GM23248 (cell line): Measurements from ENCODE around the gene KIF20B. TPM values are rescaled to one million over a fixed set of nuclear protein-coding genes. Genes with fewer than 3 reads are reported as not detected.

Experiments
- DNase-seq: peaks from one replicate; pipeline ENCODE4 v3.0.0-alpha.2; 2015
- H2AFZ ChIP-seq: fragments of 200-600 bp; sonication (generic); 2 replicates; pipeline ENCODE4 v1.6.1; 2016; ENCODE audit warnings: antibody characterized with exemption
- H3F3A ChIP-seq: fragments of 200-600 bp; sonication (generic); 2 replicates; pipeline ENCODE4 v1.6.1; 2016; ENCODE audit warnings: mild to moderate bottlenecking, antibody characterized with exemption, mixed run types; ENCODE audit not compliant: insufficient read depth
- H3K27ac ChIP-seq: fragments of 200-600 bp; sonication (generic); 2 replicates; pipeline ENCODE4 v1.5.1; 2016; ENCODE audit warnings: mild to moderate bottlenecking
- H3K27me3 ChIP-seq: fragments of 200-600 bp; sonication (generic); replicated peaks from 2 replicates; pipeline ENCODE4 v1.6.1; 2016; ENCODE audit warnings: mild to moderate bottlenecking; ENCODE audit not compliant: insufficient read depth
- H3K36me3 ChIP-seq: fragments of 200-600 bp; sonication (generic); 2 replicates; pipeline ENCODE4 v1.6.1; 2016; ENCODE audit warnings: low read depth, mild to moderate bottlenecking
- H3K4me1 ChIP-seq: fragments of 200-600 bp; sonication (generic); 2 replicates; pipeline ENCODE4 v1.6.1; 2016; ENCODE audit warnings: mild to moderate bottlenecking; ENCODE audit not compliant: insufficient read depth
- H3K4me2 ChIP-seq: fragments of 200-600 bp; sonication (generic); one replicate; pipeline ENCODE4 v1.6.1; 2016; ENCODE audit warnings: mild to moderate bottlenecking; ENCODE audit not compliant: unreplicated experiment
- H3K4me3 ChIP-seq: fragments of 200-600 bp; sonication (generic); 2 replicates; pipeline ENCODE4 v1.5.1; 2016; ENCODE audit warnings: mild to moderate bottlenecking
- H3K79me2 ChIP-seq: fragments of 200-600 bp; sonication (generic); 2 replicates; pipeline ENCODE4 v1.6.1; 2016; ENCODE audit warnings: mild to moderate bottlenecking; ENCODE audit not compliant: insufficient read depth
- H3K9ac ChIP-seq: fragments of 200-600 bp; sonication (generic); 2 replicates; pipeline ENCODE4 v1.6.1; 2016; ENCODE audit warnings: mild to moderate bottlenecking
- H3K9me2 ChIP-seq: fragments of 200-600 bp; sonication (generic); 2 replicates; pipeline ENCODE4 v1.6.1; 2016; ENCODE audit warnings: mixed run types, mild to moderate bottlenecking, moderate library complexity; ENCODE audit not compliant: insufficient read depth
- H3K9me3 ChIP-seq: fragments of 200-600 bp; sonication (generic); one replicate; pipeline ENCODE4 v1.6.1; 2017; ENCODE audit warnings: low read depth
- H4K20me1 ChIP-seq: fragments of 200-600 bp; sonication (generic); 2 replicates; pipeline ENCODE4 v1.6.0; 2016; ENCODE audit not compliant: insufficient read depth
- EZH2 ChIP-seq: fragments of 200-600 bp; sonication (generic); IDR thresholded peaks from 2 replicates; pipeline ENCODE4 v1.6.1; 2018; ENCODE audit warnings: antibody characterized with exemption, mild to moderate bottlenecking; ENCODE audit not compliant: insufficient read depth, poor library complexity, severe bottlenecking
- EZH2phosphoT487 ChIP-seq: fragments of 200-600 bp; sonication (generic); IDR thresholded peaks from 2 replicates; pipeline ENCODE4 v1.6.1; 2018; ENCODE audit warnings: antibody characterized with exemption, moderate library complexity, mild to moderate bottlenecking, low read depth; ENCODE audit not compliant: insufficient read depth
- WGBS, 2 experiments: methylation state at CpG; one replicate each; pipeline ENCODE4 v1.1.6; 2015 to 2017; ENCODE audit warnings: low lambda C conversion rate in 2 of 2, low coverage in 1 of 2; ENCODE audit errors: missing lambda C conversion rate in 2 of 2; 5-methylcytosine and 5-hydroxymethylcytosine counted together
- in situ Hi-C: fragments of 300-500 bp; cut with MboI; formaldehyde crosslinking; loops from 2 replicates; pipeline ENCODE4 v1.15.0; 2020
- polyA plus RNA-seq: library from polyadenylated mRNA; unstranded; fragments of >200 nt; fragmentation: Nextera tagmentation; extraction: Ambion mirVana; gene quantifications from 2 replicates; pipeline ENCODE4 v1.2.1, GENCODE V29; 2016
- total RNA-seq: library from RNA; depleted of rRNA; stranded (reverse); fragments of >200 nt; shearing (Covaris generic); gene quantifications from 2 replicates; pipeline ENCODE4 v1.2.3, GENCODE V29; 2014

KIF20B gene
- total and polyA plus RNA-seq, 2 experiments from 2014 or later: 8.9 to 17.1 TPM

- H4K20me1 ChIP-seq: no peaks in the 10 kb centered on the region
- H3K4me3 ChIP-seq: no peak overlapping the region
- no peak overlapping the region for H3K9ac ChIP-seq
- in situ Hi-C loops: no loop called here
- no peak overlapping the region for H3K27ac ChIP-seq
- no peaks in the 10 kb centered on the region for H3K9me2 ChIP-seq
- H3K4me2 ChIP-seq: no peak overlapping the region
- H3K9me3 ChIP-seq: no peaks in the 10 kb centered on the region
- no peaks in the 10 kb centered on the region for H3K36me3 ChIP-seq
- H2AFZ ChIP-seq: no peak overlapping the region
- no peaks in the 10 kb centered on the region for H3K4me1 ChIP-seq
- no peaks in the 10 kb centered on the region for H3K27me3 ChIP-seq
- no peak for DNase-seq
- no peaks in the 10 kb centered on the region for H3K79me2 ChIP-seq
- no peaks in the 10 kb centered on the region for H3F3A ChIP-seq
- TF ChIP-seq EZH2phosphoT487 (no peak), EZH2 (no peak)
Observed at GRCh38 chr10:89776665-89777064, 75.3 kb downstream of the KIF20B start.

DNA sequence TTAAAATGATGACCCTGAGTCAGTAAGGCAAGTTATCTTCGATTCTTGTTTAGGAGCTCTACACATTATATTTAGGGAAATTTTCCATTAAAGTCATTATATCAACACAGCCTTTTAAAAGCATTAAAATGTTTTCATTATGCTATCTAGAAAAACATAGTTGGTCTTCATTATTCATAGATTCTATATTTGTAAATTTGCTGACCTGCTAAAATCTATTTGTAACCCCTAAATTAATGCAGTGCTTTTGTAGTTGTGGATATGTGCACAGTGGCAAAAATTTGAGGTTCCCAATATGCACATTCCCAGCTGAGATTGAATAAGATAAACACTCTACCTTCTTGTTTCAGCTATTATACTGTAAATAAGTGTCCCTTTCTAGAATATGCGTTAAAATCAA is 81.1 kb downstream of the KIF20B start:
- Histone ChIP-seq H4K20me1 (no peaks in the 10 kb centered on the region), H3K27ac (no peak overlapping the region), H3K27me3 (no peaks in the 10 kb centered on the region), H3K9me3 (no peaks in the 10 kb centered on the region), H3K4me3 (no peak overlapping the region), H3F3A (0 out of 2 replicates have a peak, but pooled peaks cover 9% of the 10 kb centered on the region), H3K4me2 (no peak overlapping the region), H3K9ac (no peak overlapping the region), H3K36me3 (no peaks in the 10 kb centered on the region), H3K9me2 (no peaks in the 10 kb centered on the region), H3K79me2 (no peaks in the 10 kb centered on the region), H2AFZ (no peak overlapping the region), H3K4me1 (peaks cover 7% of the 10 kb centered on the region; the same call in 1 of the 2 replicates)
- 98 to 99% methylated on average over 2 of the region's 2 CpGs for WGBS, 2 experiments
- TF ChIP-seq EZH2: no peak
- TF ChIP-seq EZH2phosphoT487: no peak
- in situ Hi-C loops: no loop called here
- DNase-seq: no peak

DNA sequence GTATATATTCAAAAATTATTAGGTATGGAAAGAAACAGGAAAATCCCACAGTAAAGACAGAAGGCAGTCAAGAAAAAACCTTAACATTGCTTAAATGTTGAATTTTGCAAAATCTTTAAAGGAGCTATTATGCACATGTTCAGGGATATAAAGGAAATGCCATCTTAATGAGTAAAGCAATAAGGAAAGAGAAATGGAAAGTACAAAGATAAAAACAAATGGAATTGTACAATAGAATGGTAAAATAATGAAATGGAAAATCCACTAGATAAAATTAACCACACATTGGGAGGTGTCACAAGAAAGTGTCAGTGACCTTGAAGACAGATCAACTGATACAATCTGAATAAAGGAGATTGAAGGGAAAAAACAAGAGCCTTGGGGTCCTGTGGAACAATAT is 82.0 kb downstream of the KIF20B start:
- H3K4me3 ChIP-seq: no peak overlapping the region
- no peaks in the 10 kb centered on the region for H3K9me2 ChIP-seq
- H3K79me2 ChIP-seq: no peaks in the 10 kb centered on the region
- no peaks in the 10 kb centered on the region for H4K20me1 ChIP-seq
- H2AFZ ChIP-seq: no peak overlapping the region
- no peak for TF ChIP-seq EZH2
- no peak for TF ChIP-seq EZH2phosphoT487
- no peak overlapping the region for H3K4me2 ChIP-seq
- no peaks in the 10 kb centered on the region for H3K9me3 ChIP-seq
- in situ Hi-C loops: no loop called here
- H3F3A ChIP-seq: 0 out of 2 replicates have a peak, but pooled peaks cover 9% of the 10 kb centered on the region
- no peaks in the 10 kb centered on the region for H3K36me3 ChIP-seq
- no peak overlapping the region for H3K27ac ChIP-seq
- H3K4me1 ChIP-seq: peaks cover 7% of the 10 kb centered on the region; the same call in 1 of the 2 replicates
- DNase-seq: peak; percentile 27
- H3K9ac ChIP-seq: no peak overlapping the region
- H3K27me3 ChIP-seq: no peaks in the 10 kb centered on the region

DNA sequence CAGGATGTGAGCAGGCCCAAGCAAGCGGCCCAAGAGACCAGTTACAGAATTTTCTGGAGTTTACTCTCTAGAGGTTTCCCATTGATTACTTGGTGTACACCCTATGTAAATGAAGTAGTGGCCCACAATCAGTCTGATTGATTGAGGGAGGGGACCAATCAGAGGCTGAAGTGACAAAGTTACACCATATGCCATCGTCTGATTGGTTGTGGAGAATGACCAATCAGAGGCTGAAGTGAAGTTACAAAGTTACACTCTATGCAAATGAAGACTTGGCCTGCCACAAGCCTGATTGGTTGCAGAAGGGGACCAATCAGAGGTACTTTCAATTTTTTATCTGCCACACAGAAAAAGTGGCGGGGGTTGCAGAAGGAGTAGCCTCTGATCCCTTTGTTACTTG is 83.7 kb downstream of the KIF20B start:
- H3K27ac ChIP-seq: no peak overlapping the region
- DNase-seq: no peak
- H3K9ac ChIP-seq: no peak overlapping the region
- no peaks in the 10 kb centered on the region for H4K20me1 ChIP-seq
- H3F3A ChIP-seq: 0 out of 2 replicates have a peak, but pooled peaks cover 9% of the 10 kb centered on the region
- peaks cover 7% of the 10 kb centered on the region; the same call in 1 of the 2 replicates for H3K4me1 ChIP-seq
- H3K79me2 ChIP-seq: no peaks in the 10 kb centered on the region
- H3K4me3 ChIP-seq: no peak overlapping the region
- H3K27me3 ChIP-seq: no peaks in the 10 kb centered on the region
- no peak overlapping the region for H3K4me2 ChIP-seq
- in situ Hi-C loops: no loop called here
- no peaks in the 10 kb centered on the region for H3K36me3 ChIP-seq
- no peak overlapping the region for H2AFZ ChIP-seq
- 91 to 93% methylated on average over 3 of the region's 3 CpGs for WGBS, 2 experiments
- no peaks in the 10 kb centered on the region for H3K9me3 ChIP-seq
- TF ChIP-seq EZH2: no peak
- TF ChIP-seq EZH2phosphoT487: no peak
- H3K9me2 ChIP-seq: no peaks in the 10 kb centered on the region

GRCh38 chr10:89789188-89789877 is 87.9 kb downstream of the KIF20B start:
- 78 to 86% methylated on average over 7 of the region's 7 CpGs for WGBS, 2 experiments
- no peaks in the 10 kb centered on the region for H3K27me3 ChIP-seq
- TF ChIP-seq EZH2phosphoT487: no peak
- no peak for TF ChIP-seq EZH2
- H3K79me2 ChIP-seq: no peaks in the 10 kb centered on the region
- H2AFZ ChIP-seq: no peak overlapping the region
- H3K9ac ChIP-seq: no peak overlapping the region
- no peaks in the 10 kb centered on the region for H3K9me2 ChIP-seq
- no peaks in the 10 kb centered on the region for H3K4me1 ChIP-seq
- in situ Hi-C loops: no loop called here
- no peak overlapping the region for H3K4me3 ChIP-seq
- no peaks in the 10 kb centered on the region for H3K36me3 ChIP-seq
- no peak for DNase-seq
- no peak overlapping the region for H3K27ac ChIP-seq
- H3K4me2 ChIP-seq: no peak overlapping the region
- H3F3A ChIP-seq: 0 out of 2 replicates have a peak, but pooled peaks cover 5% of the 10 kb centered on the region
- no peaks in the 10 kb centered on the region for H4K20me1 ChIP-seq
- H3K9me3 ChIP-seq: no peaks in the 10 kb centered on the region
